HG03097 (cell line): ENCODE measurements around the gene TRIM56.
"Not testable (repeated sequence)": the region's sequence is repeated elsewhere in the genome, so short reads cannot be mapped to it uniquely, and the experiment has no call there.

Experiments
- ATAC-seq: cut with Tn5 transposase; IDR thresholded peaks from one replicate; pipeline ENCODE4 v1.9.1; 2021; ENCODE audit not compliant: unreplicated experiment, low FRiP score

The TRIM56 gene

DNA sequence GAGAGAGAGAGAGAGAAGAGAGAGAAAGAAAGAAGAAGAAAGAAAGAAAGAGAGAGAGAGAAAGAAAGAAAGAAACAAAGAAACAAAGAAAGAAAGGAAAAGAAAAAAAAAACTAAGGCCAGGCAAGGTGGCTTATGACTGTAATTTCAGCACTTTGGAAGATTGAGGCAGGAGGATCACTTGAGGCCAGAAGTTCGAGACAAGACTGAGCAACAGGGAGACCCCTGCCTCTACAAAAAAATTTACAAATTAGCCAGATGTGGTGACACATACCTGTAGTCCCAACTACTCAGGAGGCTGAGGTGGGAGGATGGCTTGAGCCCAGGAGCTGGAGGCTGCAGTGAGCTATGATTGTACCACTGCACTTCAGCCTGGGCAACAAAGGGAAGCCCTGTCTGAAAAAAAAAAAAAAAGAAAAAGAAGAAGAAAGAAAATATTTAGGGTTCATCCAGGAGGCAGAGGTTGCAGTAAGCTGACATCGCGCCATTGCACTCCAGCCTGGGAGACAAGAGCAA, 44.4 kb downstream of the TRIM56 start:
- ATAC-seq, result no peak

DNA sequence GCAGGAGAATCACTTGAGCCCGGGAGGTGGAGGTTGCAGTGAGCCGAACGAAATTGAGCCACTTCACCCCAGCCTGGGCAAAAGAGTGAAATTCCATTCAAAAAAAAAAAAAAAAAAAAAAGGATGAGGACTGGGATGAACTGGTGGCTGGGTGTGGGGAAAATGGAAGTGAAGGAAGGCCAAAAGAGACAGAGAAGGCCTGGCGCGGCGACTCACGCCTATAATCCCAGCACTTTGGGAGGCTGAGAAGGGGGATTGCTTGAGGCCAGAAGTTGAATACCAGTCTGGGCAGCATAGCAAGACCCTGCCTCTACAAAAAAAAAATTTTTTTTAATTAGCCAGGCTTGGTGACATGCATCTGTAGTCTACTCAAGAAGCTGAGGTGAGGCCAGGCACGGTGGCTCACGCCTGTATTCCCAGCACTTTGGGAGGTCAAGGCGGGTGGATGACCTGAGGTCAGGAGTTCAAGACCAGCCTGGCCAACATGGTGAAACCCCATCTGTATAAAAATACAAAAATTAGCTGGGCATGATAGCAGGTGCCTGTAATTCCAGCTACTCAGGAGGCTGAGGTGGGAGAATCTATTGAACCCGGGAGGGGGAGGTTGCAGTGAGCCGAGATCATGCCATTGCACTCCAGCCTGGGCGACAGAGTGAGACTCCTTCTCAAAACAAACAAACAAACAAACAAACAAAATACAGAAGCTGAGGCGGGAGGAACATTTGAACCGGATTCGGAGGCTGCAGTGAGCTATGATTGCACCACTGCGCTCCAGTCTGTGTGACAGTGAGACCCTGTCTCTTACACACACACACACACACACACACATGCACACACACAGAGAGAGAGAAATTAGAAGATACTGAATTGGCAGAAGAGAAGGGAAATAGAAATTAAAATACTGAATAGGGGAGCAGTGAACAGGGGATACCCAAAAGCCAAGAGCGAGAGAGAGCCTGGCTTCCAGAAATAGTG, 47.6 kb downstream of the TRIM56 start:
- ATAC-seq, result not testable (repeated sequence)

DNA sequence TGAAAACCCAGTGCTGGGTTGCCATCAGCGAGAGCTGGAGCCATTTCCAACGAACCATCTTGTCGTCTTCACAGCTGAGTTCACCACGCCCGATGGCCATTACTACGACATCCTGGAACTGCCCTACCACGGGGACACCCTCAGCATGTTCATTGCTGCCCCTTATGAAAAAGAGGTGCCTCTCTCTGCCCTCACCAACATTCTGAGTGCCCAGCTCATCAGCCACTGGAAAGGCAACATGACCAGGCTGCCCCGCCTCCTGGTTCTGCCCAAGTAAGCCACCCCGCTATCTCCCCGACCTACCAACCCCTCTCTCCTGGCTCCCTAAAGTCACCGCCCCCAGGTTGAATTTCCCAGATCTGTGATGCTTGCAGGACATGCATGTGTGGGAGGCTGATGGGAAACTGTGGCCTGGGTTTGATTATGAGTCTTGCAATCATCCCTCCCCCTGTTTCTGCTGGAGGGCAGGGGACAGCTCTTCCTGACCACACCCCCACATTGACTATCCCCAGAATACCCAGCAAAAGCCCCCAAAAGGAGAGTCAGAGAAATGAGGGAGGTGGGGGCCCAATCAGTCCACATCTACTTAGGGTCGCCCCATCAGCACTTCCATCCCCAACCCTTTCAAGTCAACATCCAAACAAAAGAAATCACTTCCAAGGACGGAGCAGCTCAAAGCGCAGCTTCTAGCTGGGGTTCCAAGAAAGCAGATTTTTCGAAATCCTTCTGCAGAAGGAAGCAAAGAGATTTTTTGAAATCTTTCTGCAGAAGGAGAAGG, 48.5 kb downstream of the TRIM56 start:
- ATAC-seq, result no peak

DNA sequence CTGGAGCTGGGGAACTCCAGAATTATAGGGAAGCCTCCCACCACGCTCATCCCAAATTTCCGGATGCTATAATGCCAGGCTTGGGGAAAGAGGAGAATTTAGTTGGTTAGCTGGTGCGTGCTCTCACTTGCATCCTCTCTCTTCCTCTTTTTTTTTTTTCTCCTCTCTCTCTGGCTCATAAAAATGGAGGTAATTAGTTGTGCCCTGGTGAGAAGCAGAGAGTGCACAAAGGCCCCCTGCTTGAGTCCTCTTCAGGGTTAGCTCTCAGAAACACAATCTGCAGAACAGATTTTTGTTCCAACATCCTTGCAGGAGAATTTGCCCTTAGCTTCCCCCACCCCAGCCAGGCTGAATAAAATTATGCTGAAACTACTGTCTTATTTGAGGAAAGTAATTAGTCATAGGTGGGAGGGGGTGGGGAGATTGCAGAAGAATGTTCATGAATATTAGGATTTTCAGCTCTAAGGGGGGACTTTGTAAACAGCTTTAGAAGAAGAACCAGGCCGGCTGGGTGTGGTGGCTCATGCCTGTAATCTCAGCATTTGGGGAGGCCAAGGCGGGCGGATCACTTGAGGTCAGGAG, 49.2 kb downstream of the TRIM56 start:
- ATAC-seq, result no peak

- no peak for ATAC-seq
Observed at GRCh38 chr7:101137651-101138212, 52.5 kb downstream of the TRIM56 start.

DNA sequence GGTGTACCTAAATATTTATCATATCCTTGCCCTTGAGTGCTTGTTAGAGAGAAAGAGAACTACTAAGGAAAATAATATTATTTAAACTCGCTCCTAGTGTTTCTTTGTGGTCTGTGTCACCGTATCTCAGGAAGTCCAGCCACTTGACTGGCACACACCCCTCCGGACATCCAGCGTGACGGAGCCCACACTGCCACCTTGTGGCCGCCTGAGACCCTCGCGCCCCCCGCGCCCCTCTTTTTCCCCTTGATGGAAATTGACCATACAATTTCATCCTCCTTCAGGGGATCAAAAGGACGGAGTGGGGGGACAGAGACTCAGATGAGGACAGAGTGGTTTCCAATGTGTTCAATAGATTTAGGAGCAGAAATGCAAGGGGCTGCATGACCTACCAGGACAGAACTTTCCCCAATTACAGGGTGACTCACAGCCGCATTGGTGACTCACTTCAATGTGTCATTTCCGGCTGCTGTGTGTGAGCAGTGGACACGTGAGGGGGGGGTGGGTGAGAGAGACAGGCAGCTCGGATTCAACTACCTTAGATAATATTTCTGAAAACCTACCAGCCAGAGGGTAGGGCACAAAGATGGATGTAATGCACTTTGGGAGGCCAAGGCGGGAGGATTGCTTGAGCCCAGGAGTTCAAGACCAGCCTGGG, 53.1 kb downstream of the TRIM56 start:
- peak; percentile 59 for ATAC-seq

- ATAC-seq, result no peak
Observed at GRCh38 chr7:101140339-101140699, 55.0 kb downstream of the TRIM56 start.

DNA sequence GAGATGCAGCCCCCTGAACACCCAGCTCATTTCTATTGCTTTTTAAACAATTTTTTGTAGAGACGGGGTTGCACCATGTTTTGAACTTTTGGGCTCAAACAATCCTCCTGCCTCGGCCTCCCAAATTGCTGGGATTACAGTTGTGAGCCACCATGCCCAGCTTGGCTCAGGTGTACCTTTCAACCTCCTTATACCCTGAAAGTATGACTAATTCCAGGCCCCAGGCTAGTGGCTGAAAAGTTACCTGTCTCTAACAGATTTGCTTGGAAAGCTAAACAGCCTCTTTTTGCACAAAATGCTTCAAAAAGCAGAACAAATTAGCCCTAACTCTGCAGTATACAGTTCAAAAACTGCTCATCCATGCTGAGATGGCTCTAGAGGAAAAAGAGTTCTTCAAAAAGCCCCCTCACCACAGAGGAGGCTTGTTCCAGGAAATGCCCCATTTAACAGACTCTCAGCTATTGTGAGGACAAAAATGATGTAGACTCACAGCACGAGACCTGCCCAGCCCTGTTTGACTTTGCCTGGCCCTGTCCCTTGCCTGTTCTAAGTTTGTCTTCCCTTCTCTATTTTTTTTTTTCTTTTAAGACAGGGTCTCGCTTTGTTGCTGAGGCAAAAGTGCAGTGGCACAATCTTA, 55.6 kb downstream of the TRIM56 start:
- no peak for ATAC-seq
